Gastroesophageal sphincter (tissue), 3 donors: ENCODE results near the gene KRT82.

Experiments
- EP300 ChIP-seq: sonication (generic); formaldehyde crosslinking; IDR thresholded peaks from one replicate; pipeline ENCODE4 v1.6.1; 2017; ENCODE audit warnings: antibody characterized with exemption, mild to moderate bottlenecking
- TF ChIP-seq, protein P1 (sequence below), 4 experiments: fragments of 200-600 bp in 2 of 4; fragments of 450-650 bp in 2 of 4; sonication (generic) in 1 of 4; IDR thresholded peaks; one replicate each; pipeline ENCODE4 v1.5.1; 2017 to 2019; ENCODE audit warnings: antibody characterized with exemption in 4 of 4, mild to moderate bottlenecking in 2 of 4, moderate library complexity in 2 of 4

DNA sequence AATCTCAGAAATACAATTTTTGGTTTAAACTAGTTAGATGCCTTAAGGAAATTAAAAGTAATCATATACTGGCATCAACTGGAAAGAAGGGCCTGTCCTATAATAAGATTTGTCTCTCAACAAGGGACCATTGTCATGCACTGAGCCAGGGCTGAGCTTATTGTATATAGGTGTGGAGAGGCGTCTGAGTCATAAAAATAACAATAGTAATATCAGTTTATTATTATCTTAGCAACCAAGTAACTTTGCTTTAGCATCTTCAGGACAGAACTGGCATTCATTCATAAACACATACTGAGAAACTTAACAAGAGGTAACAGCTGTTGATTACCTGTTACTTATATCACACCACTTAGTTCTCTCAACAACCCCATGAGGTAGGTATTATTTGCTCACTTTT is 20.9 kb upstream of the KRT82 start:
- TF ChIP-seq, protein P1, sequence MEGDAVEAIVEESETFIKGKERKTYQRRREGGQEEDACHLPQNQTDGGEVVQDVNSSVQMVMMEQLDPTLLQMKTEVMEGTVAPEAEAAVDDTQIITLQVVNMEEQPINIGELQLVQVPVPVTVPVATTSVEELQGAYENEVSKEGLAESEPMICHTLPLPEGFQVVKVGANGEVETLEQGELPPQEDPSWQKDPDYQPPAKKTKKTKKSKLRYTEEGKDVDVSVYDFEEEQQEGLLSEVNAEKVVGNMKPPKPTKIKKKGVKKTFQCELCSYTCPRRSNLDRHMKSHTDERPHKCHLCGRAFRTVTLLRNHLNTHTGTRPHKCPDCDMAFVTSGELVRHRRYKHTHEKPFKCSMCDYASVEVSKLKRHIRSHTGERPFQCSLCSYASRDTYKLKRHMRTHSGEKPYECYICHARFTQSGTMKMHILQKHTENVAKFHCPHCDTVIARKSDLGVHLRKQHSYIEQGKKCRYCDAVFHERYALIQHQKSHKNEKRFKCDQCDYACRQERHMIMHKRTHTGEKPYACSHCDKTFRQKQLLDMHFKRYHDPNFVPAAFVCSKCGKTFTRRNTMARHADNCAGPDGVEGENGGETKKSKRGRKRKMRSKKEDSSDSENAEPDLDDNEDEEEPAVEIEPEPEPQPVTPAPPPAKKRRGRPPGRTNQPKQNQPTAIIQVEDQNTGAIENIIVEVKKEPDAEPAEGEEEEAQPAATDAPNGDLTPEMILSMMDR (IDR thresholded peaks at IDR 0.05): no peak
- TF ChIP-seq EP300: no peak
